ENCODE data around the gene VWA2. TPM values are rescaled to one million over a fixed set of nuclear protein-coding genes. Genes with fewer than 3 reads are reported as not detected.
A peak's percentile ranks its signal among the peaks of the same experiment; 100 is the strongest.

Gene VWA2
- polyA plus RNA-seq, 1 donor (not counting 4 experiments of a cell fraction or from before 2014, with no cell fraction given) = 0.41 TPM

DNA sequence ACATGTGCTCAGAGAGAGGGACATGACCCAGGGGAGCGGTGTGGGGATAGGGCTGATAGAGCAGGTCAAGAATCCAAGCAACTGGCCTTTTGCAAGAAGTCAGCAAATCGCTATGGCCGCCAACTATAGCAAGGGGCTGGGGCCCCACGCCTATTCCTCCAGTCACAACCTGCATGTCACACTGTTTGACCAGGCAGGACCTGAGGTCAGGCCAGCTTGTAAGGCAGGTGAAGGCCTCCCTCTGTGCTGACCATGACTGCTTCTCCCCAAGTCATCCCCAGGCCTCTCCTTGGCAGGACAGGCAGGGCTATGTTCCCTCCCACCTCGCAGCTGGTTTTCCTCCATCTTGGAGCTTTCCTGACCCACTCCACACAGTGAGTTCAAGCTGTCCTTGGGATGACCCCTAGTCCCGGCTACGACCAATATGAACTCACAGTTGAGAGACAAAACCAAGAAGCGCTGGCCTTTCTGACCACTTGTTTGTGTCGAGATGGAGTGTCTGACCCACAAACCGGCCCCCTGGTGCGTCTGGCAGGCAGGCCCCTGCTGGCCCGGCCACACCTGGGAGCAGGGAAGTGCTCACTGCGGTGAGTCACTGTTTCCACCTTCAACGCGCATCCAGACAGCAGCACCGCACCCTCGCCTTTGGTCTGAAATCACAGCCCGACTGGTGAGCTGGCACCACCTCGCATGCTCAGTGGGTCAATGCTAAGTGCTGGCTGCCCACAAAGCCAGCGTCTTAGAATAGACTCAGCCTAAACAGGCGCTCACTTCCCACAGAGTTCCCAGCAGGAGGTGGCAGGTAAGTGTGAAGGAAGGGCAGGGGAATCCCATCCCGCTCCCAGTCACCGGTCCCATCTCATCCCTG is 81.4 kb downstream of the VWA2 start:
- Histone ChIP-seq H3K9me1 (ENCODE audit: control insufficient read depth, extremely low read depth, insufficient read depth, low read length) (no peaks in the 10 kb centered on the region), H3K4me1 (ENCODE audit: control insufficient read depth, extremely low read depth, insufficient read depth, low read length) (peaks cover 36% of the 10 kb centered on the region), H2AFZ (ENCODE audit: control insufficient read depth, low read length) (peak overlapping the region; percentile 52), H3K36me3 (ENCODE audit: control insufficient read depth in 2 of 2, extremely low read depth in 1 of 2, insufficient read depth in 2 of 2, low read length in 2 of 2) (peaks cover 9 to 33% of the 10 kb centered on the region in 2 experiments), H3K9ac (ENCODE audit: control insufficient read depth, extremely low read depth, insufficient read depth, low read length) (peak overlapping the region; percentile 85), H3K27me3 (ENCODE audit: control insufficient read depth, extremely low read depth, insufficient read depth, low read length) (no peaks in the 10 kb centered on the region), H3K79me2 (ENCODE audit: control insufficient read depth, insufficient read depth, low read length) (peaks cover 3% of the 10 kb centered on the region), H3K4me3 (ENCODE audit: control insufficient read depth in 2 of 3, extremely low read depth in 1 of 3, insufficient read depth in 2 of 3, low read depth in 1 of 3, low read length in 3 of 3) (peak overlapping the region; percentile 4 to 62 (median 55)), H4K20me1 (ENCODE audit: control insufficient read depth, extremely low read depth, insufficient read depth, low read length) (no peaks in the 10 kb centered on the region), H3K4me2 (ENCODE audit: control insufficient read depth, extremely low read depth, insufficient read depth, low read depth, low read length) (peak overlapping the region; percentile 96), H3K27ac (ENCODE audit: control insufficient read depth, insufficient read depth, low read length) (peak overlapping the region; percentile 99), H3K9me3 (ENCODE audit: control insufficient read depth, low read depth, low read length) (no peaks in the 10 kb centered on the region)
- DNase-seq (ENCODE audit: low read depth, low spot score) = peak; percentile 99
- FAIRE-seq = peak; percentile 100
- no peak for TF ChIP-seq EZH2 (IDR thresholded peaks at IDR 0.05; ENCODE audit: low read length)
- TF ChIP-seq, protein P1, sequence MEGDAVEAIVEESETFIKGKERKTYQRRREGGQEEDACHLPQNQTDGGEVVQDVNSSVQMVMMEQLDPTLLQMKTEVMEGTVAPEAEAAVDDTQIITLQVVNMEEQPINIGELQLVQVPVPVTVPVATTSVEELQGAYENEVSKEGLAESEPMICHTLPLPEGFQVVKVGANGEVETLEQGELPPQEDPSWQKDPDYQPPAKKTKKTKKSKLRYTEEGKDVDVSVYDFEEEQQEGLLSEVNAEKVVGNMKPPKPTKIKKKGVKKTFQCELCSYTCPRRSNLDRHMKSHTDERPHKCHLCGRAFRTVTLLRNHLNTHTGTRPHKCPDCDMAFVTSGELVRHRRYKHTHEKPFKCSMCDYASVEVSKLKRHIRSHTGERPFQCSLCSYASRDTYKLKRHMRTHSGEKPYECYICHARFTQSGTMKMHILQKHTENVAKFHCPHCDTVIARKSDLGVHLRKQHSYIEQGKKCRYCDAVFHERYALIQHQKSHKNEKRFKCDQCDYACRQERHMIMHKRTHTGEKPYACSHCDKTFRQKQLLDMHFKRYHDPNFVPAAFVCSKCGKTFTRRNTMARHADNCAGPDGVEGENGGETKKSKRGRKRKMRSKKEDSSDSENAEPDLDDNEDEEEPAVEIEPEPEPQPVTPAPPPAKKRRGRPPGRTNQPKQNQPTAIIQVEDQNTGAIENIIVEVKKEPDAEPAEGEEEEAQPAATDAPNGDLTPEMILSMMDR (optimal IDR thresholded peaks at IDR 0.05 in 1 of 3, IDR thresholded peaks at IDR 0.05 in 1 of 3, conservative IDR thresholded peaks at IDR 0.05 in 1 of 3; ENCODE audit: extremely low read depth in 1 of 3, insufficient read depth in 2 of 3, low read length in 3 of 3) = peak in 1 of 3 experiments; percentile 10
- dilution Hi-C loops (cut with MboI; ENCODE audit: extremely low pct_ligation_motif_present, low sequenced_read_pairs) = no loop called here

DNA sequence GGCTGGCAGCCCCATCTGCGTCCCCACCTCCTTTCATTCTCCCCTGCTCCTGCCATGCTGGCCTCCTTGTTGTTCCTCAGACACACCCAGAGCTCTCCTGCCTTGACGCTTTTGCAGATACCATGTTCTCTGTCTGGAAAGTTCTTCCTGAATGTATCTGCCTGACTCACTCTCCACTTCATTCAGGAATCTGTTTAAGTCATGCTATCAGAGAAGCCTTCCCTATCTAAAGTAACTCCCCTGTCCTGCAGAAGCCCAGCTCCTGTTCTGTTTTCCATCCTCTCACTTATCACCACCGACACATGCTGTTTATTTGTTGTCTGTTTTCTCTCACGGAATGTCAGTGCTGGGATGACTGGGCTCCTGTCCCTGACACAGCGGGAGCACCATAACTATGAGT is 83.3 kb downstream of the VWA2 start:
- Histone ChIP-seq H3K9ac (ENCODE audit: control insufficient read depth, extremely low read depth, insufficient read depth, low read length) (no peak overlapping the region), H4K20me1 (ENCODE audit: control insufficient read depth, extremely low read depth, insufficient read depth, low read length) (no peaks in the 10 kb centered on the region), H3K9me1 (ENCODE audit: control insufficient read depth, extremely low read depth, insufficient read depth, low read length) (no peaks in the 10 kb centered on the region), H3K27ac (ENCODE audit: control insufficient read depth, insufficient read depth, low read length) (peak overlapping the region; percentile 99), H3K36me3 (ENCODE audit: control insufficient read depth in 2 of 2, extremely low read depth in 1 of 2, insufficient read depth in 2 of 2, low read length in 2 of 2) (peaks cover 13 to 28% of the 10 kb centered on the region in 2 experiments), H3K9me3 (ENCODE audit: control insufficient read depth, low read depth, low read length) (no peaks in the 10 kb centered on the region), H3K4me2 (ENCODE audit: control insufficient read depth, extremely low read depth, insufficient read depth, low read depth, low read length) (no peak overlapping the region), H3K4me1 (ENCODE audit: control insufficient read depth, extremely low read depth, insufficient read depth, low read length) (peaks cover 36% of the 10 kb centered on the region), H3K4me3 (ENCODE audit: control insufficient read depth in 2 of 3, extremely low read depth in 1 of 3, insufficient read depth in 2 of 3, low read depth in 1 of 3, low read length in 3 of 3) (no peak overlapping the region), H2AFZ (ENCODE audit: control insufficient read depth, low read length) (no peak overlapping the region), H3K27me3 (ENCODE audit: control insufficient read depth, extremely low read depth, insufficient read depth, low read length) (no peaks in the 10 kb centered on the region), H3K79me2 (ENCODE audit: control insufficient read depth, insufficient read depth, low read length) (peaks cover 3% of the 10 kb centered on the region)
- FAIRE-seq (peak; percentile 64), DNase-seq (ENCODE audit: low read depth, low spot score) (no peak)
- dilution Hi-C loops (cut with MboI; ENCODE audit: extremely low pct_ligation_motif_present, low sequenced_read_pairs) = no loop called here
- TF ChIP-seq EZH2 (IDR thresholded peaks at IDR 0.05; ENCODE audit: low read length) = no peak
- TF ChIP-seq, protein P1 (optimal IDR thresholded peaks at IDR 0.05 in 1 of 3, IDR thresholded peaks at IDR 0.05 in 1 of 3, conservative IDR thresholded peaks at IDR 0.05 in 1 of 3; ENCODE audit: extremely low read depth in 1 of 3, insufficient read depth in 2 of 3, low read length in 3 of 3) = no peak

All from keratinocyte (primary cell).